Body of pancreas (tissue), 4 donors: ENCODE measurements around the gene C10orf143.

Experiments
- CTCF ChIP-seq, 7 experiments: fragments of 450-650 bp in 4 of 7; fragments of 200-600 bp in 3 of 7; sonication (generic) in 3 of 7; IDR thresholded peaks; one replicate each; pipeline ENCODE4 v1.5.1; 2016 to 2019; ENCODE audit warnings: antibody characterized with exemption in 7 of 7
- POLR2A ChIP-seq, 3 donors: fragments of 450-650 bp; IDR thresholded peaks; one replicate each; pipeline ENCODE4 v1.6.1; 2016; ENCODE audit warnings: antibody characterized with exemption in 3 of 3, mild to moderate bottlenecking in 2 of 3

GRCh38 chr10:130079614-130080460 is 30.8 kb downstream of the C10orf143 start:
- TF ChIP-seq CTCF (IDR thresholded peaks at IDR 0.05): no peak
- TF ChIP-seq POLR2A (IDR thresholded peaks at IDR 0.05): no peak
